Heart left ventricle (tissue), 13 donors: ENCODE results near the gene SSPN.

Source experiments
- CTCF ChIP-seq, 12 donors: fragments of 200-600 bp; sonication (generic) in 4 of 12; IDR thresholded peaks; one replicate each; pipeline versions ENCODE4 v1.5.0 to v1.8.0; 2018 to 2022; ENCODE audit warnings: antibody characterized with exemption in 12 of 12, mild to moderate bottlenecking in 5 of 12
- POLR2A ChIP-seq, 2 donors: fragments of 450-650 bp; IDR thresholded peaks; one replicate each; pipeline ENCODE4 v1.6.1; 2017; ENCODE audit warnings: antibody characterized with exemption in 2 of 2, mild to moderate bottlenecking in 2 of 2, moderate library complexity in 2 of 2
- donor health status: ischemic (EF 13 %, LVEDD 7.1; RV severe dilation, severe dysfunction).
- donor health status: DM: no; HTN: yes; CAD: no.
- donor health status: DM: no; HTN: no; CAD: no.
- donor health status: ischemic (EF 25% LVEDD 6.9; RV normal size, moderate dysfunction).
- donor health status: ischemic (EF 25% LVEDD 5.7; RV mildly dilated, moderate dysfunction).
- donor health status: ischemic (EF 35%, LVEDD 5.7; RV mildly dilated, moderate dysfunction).
- donor health status: nonischemic (EF 11% LVEDD 7.7; RV severe dilation, severe dysfunction).
- donor health status: DM: yes; HTN: yes; CAD: no.
- donor health status: PGD.
- donor health status: ischemic (EF 29% LVEDD 5.4; RV normal size, mild dysfunction).
- donor health status: nonischemic (EF 23%, LVEDD 6.1; RV moderate dilation, normal function).

GRCh38 chr12:26196421-26196716, 996 bp downstream of the SSPN start:
- TF ChIP-seq CTCF (IDR thresholded peaks at IDR 0.05) (no peak), POLR2A (IDR thresholded peaks at IDR 0.05) (no peak)
